ENCODE data around the gene GHSR. TPM values are rescaled to one million over a fixed set of nuclear protein-coding genes. Genes with fewer than 3 reads are reported as not detected.

GHSR gene
- total RNA-seq, 2 donors from 2014 or later, result not detected

DNA sequence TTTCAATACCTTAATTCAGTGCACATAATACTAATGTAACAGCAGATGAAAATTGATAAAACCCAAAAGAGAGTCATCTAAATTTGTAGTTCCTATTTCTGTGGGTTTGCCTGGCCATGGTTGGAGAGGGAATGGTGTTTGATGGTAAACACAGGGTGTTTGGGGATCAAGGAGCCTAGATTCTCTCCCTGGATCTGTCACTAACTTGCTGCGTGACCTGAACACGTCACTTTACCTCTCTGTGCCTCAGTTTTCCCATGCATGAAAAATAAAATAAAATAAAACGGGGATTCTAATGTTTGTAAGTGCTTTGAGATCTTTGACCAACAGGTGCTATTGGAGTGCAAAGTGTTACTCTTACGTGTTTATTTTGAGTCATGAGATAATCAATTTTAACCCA is 49.8 kb downstream of the GHSR start:
- H3K4me3 ChIP-seq, result no peak overlapping the region
- H3K27ac ChIP-seq, result no peak overlapping the region
- no peak for ATAC-seq (ENCODE audit: insufficient number of reproducible peaks, low FRiP score, low read depth)
- TF ChIP-seq, protein P1, sequence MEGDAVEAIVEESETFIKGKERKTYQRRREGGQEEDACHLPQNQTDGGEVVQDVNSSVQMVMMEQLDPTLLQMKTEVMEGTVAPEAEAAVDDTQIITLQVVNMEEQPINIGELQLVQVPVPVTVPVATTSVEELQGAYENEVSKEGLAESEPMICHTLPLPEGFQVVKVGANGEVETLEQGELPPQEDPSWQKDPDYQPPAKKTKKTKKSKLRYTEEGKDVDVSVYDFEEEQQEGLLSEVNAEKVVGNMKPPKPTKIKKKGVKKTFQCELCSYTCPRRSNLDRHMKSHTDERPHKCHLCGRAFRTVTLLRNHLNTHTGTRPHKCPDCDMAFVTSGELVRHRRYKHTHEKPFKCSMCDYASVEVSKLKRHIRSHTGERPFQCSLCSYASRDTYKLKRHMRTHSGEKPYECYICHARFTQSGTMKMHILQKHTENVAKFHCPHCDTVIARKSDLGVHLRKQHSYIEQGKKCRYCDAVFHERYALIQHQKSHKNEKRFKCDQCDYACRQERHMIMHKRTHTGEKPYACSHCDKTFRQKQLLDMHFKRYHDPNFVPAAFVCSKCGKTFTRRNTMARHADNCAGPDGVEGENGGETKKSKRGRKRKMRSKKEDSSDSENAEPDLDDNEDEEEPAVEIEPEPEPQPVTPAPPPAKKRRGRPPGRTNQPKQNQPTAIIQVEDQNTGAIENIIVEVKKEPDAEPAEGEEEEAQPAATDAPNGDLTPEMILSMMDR (IDR thresholded peaks at IDR 0.05), result no peak
- H3K4me1 ChIP-seq (ENCODE audit: control insufficient read depth in 1 of 2, low read depth in 2 of 2), result no peaks in the 10 kb centered on the region
- no peaks in the 10 kb centered on the region for H3K9me3 ChIP-seq
- DNase-seq (ENCODE audit: low spot score), result no peak
- H3K27me3 ChIP-seq (replicated peaks; ENCODE audit: insufficient read depth), result no peaks in the 10 kb centered on the region
- peaks cover 9% of the 10 kb centered on the region for H3K36me3 ChIP-seq

DNA sequence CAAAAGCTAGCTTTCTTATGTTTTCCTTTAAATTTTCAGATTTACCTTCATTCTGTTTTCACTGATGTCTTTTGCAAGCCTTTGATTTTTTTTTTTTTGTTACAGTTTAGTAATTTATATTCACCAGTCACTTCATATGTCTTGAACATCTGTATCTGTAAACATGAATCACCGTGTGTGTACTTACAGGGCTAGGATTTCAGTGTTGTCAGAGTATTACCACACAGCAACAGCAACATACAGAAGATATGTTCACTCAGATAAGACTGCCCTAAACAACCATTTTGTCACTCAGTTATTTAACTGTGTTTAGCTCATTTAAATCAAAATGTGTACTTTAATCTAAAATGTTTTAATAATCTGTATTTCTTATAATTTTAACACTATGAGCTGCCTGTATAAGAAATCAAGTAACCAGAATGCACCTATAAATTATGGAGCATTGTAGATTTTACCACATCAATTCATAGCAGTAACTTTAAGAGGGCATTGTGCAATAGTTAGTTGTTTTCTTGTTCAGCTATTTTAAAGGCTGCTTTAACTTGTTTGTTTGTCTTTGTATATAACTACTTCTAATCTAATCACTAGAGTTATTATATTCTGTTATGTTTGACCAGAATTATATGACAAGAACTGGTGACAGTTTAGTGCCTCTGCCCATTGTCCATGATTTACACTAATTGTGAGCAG is 50.4 kb downstream of the GHSR start:
- TF ChIP-seq, protein P1 (IDR thresholded peaks at IDR 0.05), result no peak
- no peaks in the 10 kb centered on the region for H3K27me3 ChIP-seq (replicated peaks; ENCODE audit: insufficient read depth)
- no peak overlapping the region for H3K27ac ChIP-seq
- DNase-seq (ENCODE audit: low spot score), result no peak
- no peak for ATAC-seq (ENCODE audit: insufficient number of reproducible peaks, low FRiP score, low read depth)
- H3K9me3 ChIP-seq, result no peaks in the 10 kb centered on the region
- peaks cover 9% of the 10 kb centered on the region for H3K36me3 ChIP-seq
- no peaks in the 10 kb centered on the region for H3K4me1 ChIP-seq (ENCODE audit: control insufficient read depth in 1 of 2, low read depth in 2 of 2)
- no peak overlapping the region for H3K4me3 ChIP-seq

DNA sequence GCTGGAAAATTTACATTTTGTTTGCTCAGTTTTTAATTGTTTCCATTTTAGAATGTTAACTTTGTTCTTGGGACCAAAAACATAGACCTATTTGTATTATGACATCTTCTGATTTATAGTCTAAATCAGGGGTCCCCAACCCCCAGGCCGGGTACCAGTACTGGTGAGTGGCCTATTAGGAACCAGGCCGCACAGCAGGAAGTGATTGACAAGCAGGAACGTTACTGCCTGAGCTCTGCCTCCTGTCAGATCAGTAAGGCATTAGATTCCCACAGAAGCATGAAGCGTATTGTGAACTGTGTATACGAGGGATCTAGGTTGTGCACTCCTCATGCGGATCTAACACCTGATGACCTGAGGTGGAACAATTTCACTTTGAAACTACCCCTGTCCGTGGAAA is 51.9 kb downstream of the GHSR start:
- H3K4me1 ChIP-seq (ENCODE audit: control insufficient read depth in 1 of 2, low read depth in 2 of 2), result peaks cover 7 to 12% of the 10 kb centered on the region in 2 donors
- DNase-seq (ENCODE audit: low spot score), result no peak
- H3K27me3 ChIP-seq (replicated peaks; ENCODE audit: insufficient read depth), result no peaks in the 10 kb centered on the region
- no peaks in the 10 kb centered on the region for H3K9me3 ChIP-seq
- no peak overlapping the region for H3K27ac ChIP-seq
- TF ChIP-seq, protein P1 (IDR thresholded peaks at IDR 0.05), result no peak
- H3K4me3 ChIP-seq, result no peak overlapping the region
- H3K36me3 ChIP-seq, result peaks cover 8% of the 10 kb centered on the region
- no peak for ATAC-seq (ENCODE audit: insufficient number of reproducible peaks, low FRiP score, low read depth)

DNA sequence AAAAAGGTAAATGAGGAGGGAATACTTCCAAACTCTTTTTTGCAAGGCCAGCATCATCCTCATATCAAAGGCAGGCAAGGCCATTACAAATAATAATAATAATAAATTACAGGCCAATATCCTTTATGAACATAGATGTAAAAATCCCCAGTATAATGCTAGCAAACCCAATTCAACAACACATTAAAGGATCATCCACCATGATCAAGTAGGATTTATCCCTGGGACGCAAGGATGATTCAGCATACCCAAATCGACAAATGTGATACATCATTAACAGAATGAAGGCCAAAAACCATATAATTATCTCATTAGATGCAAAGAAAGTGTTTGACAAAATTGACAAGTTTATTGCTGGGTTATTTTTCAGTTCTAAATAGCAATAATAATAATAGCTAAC is 53.6 kb downstream of the GHSR start:
- Histone ChIP-seq H3K4me3 (no peak overlapping the region), H3K9me3 (no peaks in the 10 kb centered on the region), H3K27me3 (replicated peaks; ENCODE audit: insufficient read depth) (no peaks in the 10 kb centered on the region), H3K27ac (no peak overlapping the region), H3K4me1 (ENCODE audit: control insufficient read depth in 1 of 2, low read depth in 2 of 2) (peaks cover 20 to 27% of the 10 kb centered on the region in 2 donors), H3K36me3 (peaks cover 5% of the 10 kb centered on the region)
- DNase-seq (ENCODE audit: low spot score), result no peak
- ATAC-seq (ENCODE audit: insufficient number of reproducible peaks, low FRiP score, low read depth), result no peak
- TF ChIP-seq, protein P1 (IDR thresholded peaks at IDR 0.05), result no peak

Other genes with a start within 250 kb of the GHSR start
- gene TNFSF10, start 75.0 kb upstream of the GHSR start, total RNA-seq, result 10 to 100 TPM; 13.8 to 16.0 TPM

All from thoracic aorta (tissue), 2 donors.